ENCODE measurements around the gene LRRC49. TPM values are rescaled to one million over a fixed set of nuclear protein-coding genes. Genes with fewer than 3 reads are reported as not detected.

The LRRC49 gene
- total and polyA plus RNA-seq, 2 of the 4 experiments (the other 2 are of a cell fraction), result 8.6 to 16.8 TPM

GRCh38 chr15:70873232-70874054 lies 19.2 kb upstream of the LRRC49 start (continued):
- no peak for TF ChIP-seq RFX5 (IDR thresholded peaks at IDR 0.05; ENCODE audit: low read depth, low read length)
- no peak for TF ChIP-seq SMC3 (IDR thresholded peaks at IDR 0.05; ENCODE audit: low read depth, low read length)

GRCh38 chr15:70875001-70875782 lies 17.4 kb upstream of the LRRC49 start:
- Histone ChIP-seq H3K27me3 (ENCODE audit: control insufficient read depth, insufficient read depth, low read length) (no peaks in the 10 kb centered on the region), H2AFZ (replicated peaks; ENCODE audit: low read length, poor library complexity) (no peak overlapping the region), H3K27ac (ENCODE audit: insufficient read depth, low read length) (no peak overlapping the region), H3K9ac (ENCODE audit: low read depth, low read length) (no peak overlapping the region), H2AK5ac (ENCODE audit: low read depth, low read length) (no peak overlapping the region), H2AK9ac (replicated peaks; ENCODE audit: low read depth, low read length, poor library complexity) (no peak overlapping the region), H3K9me3 (ENCODE audit: control insufficient read depth, insufficient read depth, low read length) (peaks cover 2% of the 10 kb centered on the region; the same call in 1 of the 2 replicates), H2BK20ac (ENCODE audit: low read depth, low read length) (peak overlapping the region; percentile 78; the same call in 1 of the 2 replicates), H3K4me1 (ENCODE audit: control insufficient read depth, insufficient read depth, low read length) (peaks cover 7% of the 10 kb centered on the region; the same call in 1 of the 2 replicates), H3K4ac (ENCODE audit: low read depth, low read length) (0 out of 2 replicates have a peak overlapping the region, but pooled peaks have one; percentile 3), H4K20me1 (ENCODE audit: insufficient read depth, low read length) (no peaks in the 10 kb centered on the region), H4K91ac (ENCODE audit: insufficient read depth, low read depth, low read length) (no peak overlapping the region; the same call in 1 of the 2 replicates), H3K18ac (ENCODE audit: low read depth, low read length) (peak overlapping the region; percentile 76; the same call in 1 of the 2 replicates), H3K9me1 (ENCODE audit: insufficient read depth, low read length) (no peaks in the 10 kb centered on the region; the same call in 1 of the 2 replicates), H3K4me3 (ENCODE audit: insufficient read depth, low read depth, low read length) (no peak overlapping the region), H2BK5ac (ENCODE audit: low read depth, low read length, poor library complexity, severe bottlenecking) (no peak overlapping the region), H3K23ac (ENCODE audit: low read depth, low read length) (no peak overlapping the region), H3K14ac (replicated peaks; ENCODE audit: low read depth, low read length) (peak overlapping the region; percentile 34; the same call in 1 of the 2 replicates), H2BK120ac (ENCODE audit: low read depth, low read length) (peak overlapping the region; percentile 44), H3K4me2 (ENCODE audit: low read depth, low read length) (no peak overlapping the region), H4K8ac (ENCODE audit: low read depth in 2 of 2, low read length in 2 of 2) (peak overlapping the region in 1 of 2 experiments; percentile 44; a peak in 1 of 4 replicates), H3K79me1 (ENCODE audit: low read depth in 1 of 2, low read length in 2 of 2) (no peaks in the 10 kb centered on the region; a peak in 1 of 4 replicates), H3K56ac (ENCODE audit: extremely low read depth, insufficient read depth, low read length) (no peak overlapping the region), H3K36me3 (ENCODE audit: control insufficient read depth, insufficient read depth, low read length) (no peaks in the 10 kb centered on the region), H4K5ac (ENCODE audit: low read depth, low read length) (no peak overlapping the region), H2BK15ac (ENCODE audit: low read depth, low read length) (peak overlapping the region; percentile 13; the same call in 1 of the 3 replicates)
- CTCF ChIA-PET, result interaction anchor here (0.7 to 2.4 kb wide), 13 partner anchors 10 to 306 kb away, joined by 3 to 28 read pairs (median 4); partner anchors contain the start of gene LARP6
- BruUV-seq (replicated peaks), result no TSS peak
- intact Hi-C loops (cut with micrococcal nuclease) (loop anchor here (1.0 to 10.0 kb wide), 4 partner anchors 50 to 1400 kb away; partner anchors contain the start of gene UACA), dilution Hi-C loops (cut with HindIII; ENCODE audit: low sequenced_read_pairs, unreplicated experiment) (no loop called here), in situ Hi-C loops (cut with MboI; ENCODE audit: low sequenced_read_pairs) (loop anchor here (10.0 kb wide), 2 partner anchors 50 to 190 kb away; no protein-coding TSS in a partner anchor)
- POLR2A ChIA-PET (ENCODE audit: unreplicated experiment), result no interaction called here
- no peak for TF ChIP-seq NFE2L2 (IDR thresholded peaks at IDR 0.05; ENCODE audit: low read depth, low read length)
- no peak for TF ChIP-seq FOS (IDR thresholded peaks at IDR 0.05; ENCODE audit: low read depth, low read length)
- no peak for TF ChIP-seq MAFK (IDR thresholded peaks at IDR 0.05; ENCODE audit: low read depth, low read length)
- no peak for TF ChIP-seq BHLHE40 (IDR thresholded peaks at IDR 0.05; ENCODE audit: low read depth, low read length)
- TF ChIP-seq SMC3 (IDR thresholded peaks at IDR 0.05; ENCODE audit: low read depth, low read length), result peak; percentile 75
- TF ChIP-seq CTCF (conservative IDR thresholded peaks at IDR 0.05; ENCODE audit: low read depth, low read length), result peak; percentile 75
- peak; percentile 81 for TF ChIP-seq RAD21 (IDR thresholded peaks at IDR 0.05; ENCODE audit: low read length)
- no peak for TF ChIP-seq CEBPB (IDR thresholded peaks at IDR 0.05; ENCODE audit: low read depth, low read length)
- no CpG with 5 or more reads among the region's 7 CpGs for WGBS, 2 experiments (ENCODE audit: extremely low coverage in 2 of 2, insufficient read length in 1 of 2)
- ATAC-seq (ENCODE audit: low read depth) (peak; percentile 70), DNase-seq (peak; percentile 58)

Data from IMR-90 (cell line).